ENCODE data around the gene RGS16. TPM values are rescaled to one million over a fixed set of nuclear protein-coding genes. Genes with fewer than 3 reads are reported as not detected.

Gene RGS16
- total and polyA plus RNA-seq, 2 experiments from 2014 or later = 7.3 to 7.6 TPM

DNA sequence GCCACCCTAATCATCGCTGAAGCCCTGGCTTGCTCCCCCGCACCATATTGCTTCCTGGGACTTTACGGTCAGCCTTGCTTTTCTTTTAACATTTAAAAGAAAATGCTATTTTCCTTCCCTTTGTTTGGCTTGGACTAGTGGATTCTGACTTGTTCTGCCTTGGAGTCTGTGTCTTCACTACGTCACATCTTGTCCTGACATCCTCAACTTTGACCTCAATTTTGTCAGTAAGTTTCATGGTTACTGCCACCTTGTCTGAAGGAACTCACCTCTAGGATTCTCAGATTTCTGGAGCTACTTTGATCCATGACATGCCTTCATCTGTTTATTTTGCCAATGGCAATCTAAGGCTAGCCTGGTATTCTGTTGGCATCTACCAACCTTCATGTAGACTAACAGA is 19.4 kb downstream of the RGS16 start:
- Histone ChIP-seq H3K36me3 (replicated peaks; ENCODE audit: insufficient read depth, low read depth) (no peaks in the 10 kb centered on the region), H3K4me1 (ENCODE audit: insufficient read depth) (peaks cover 2% of the 10 kb centered on the region), H3K4me2 (no peak overlapping the region), H3K27me3 (no peaks in the 10 kb centered on the region), H3K27ac (no peak overlapping the region), H3K9me3 (ENCODE audit: low read depth) (no peaks in the 10 kb centered on the region), H2AFZ (no peak overlapping the region), H3K79me2 (no peaks in the 10 kb centered on the region), H3K4me3 (no peak overlapping the region), H3K9me2 (replicated peaks; ENCODE audit: insufficient read depth) (no peaks in the 10 kb centered on the region), H4K20me1 (ENCODE audit: insufficient read depth, poor library complexity, severe bottlenecking) (no peaks in the 10 kb centered on the region)
- TF ChIP-seq EZH2 (IDR thresholded peaks at IDR 0.05; ENCODE audit: borderline replicate concordance) = no peak
- no peak for DNase-seq (ENCODE audit: low spot score)
- whole genome bisulfite sequencing (ENCODE audit: low lambda C conversion rate, missing lambda C conversion rate) = 99% methylated on average over 4 of the region's 4 CpGs

DNA sequence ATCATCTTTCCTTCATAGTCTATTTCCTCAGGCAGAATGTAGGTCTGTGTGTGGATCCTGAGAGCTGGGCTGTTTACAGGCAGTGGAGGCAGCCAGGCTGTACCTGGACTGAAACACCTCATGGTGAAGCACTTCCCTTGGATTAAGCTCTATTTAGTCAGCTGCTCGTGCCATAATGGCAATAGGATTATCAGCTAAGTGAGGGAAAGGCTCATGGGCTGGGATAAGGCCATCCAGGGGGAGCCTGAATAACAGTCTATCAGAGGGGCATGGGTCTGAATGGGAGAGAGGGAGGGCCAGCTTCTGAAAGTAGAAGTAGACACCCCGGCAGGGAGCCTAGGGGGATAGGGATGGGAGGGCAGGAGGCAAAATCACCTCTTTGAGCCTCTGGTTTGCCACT is 23.5 kb downstream of the RGS16 start:
- no peak overlapping the region for H2AFZ ChIP-seq
- H3K27me3 ChIP-seq = no peaks in the 10 kb centered on the region
- H3K4me2 ChIP-seq = no peak overlapping the region
- peaks cover 8% of the 10 kb centered on the region for H3K4me1 ChIP-seq (ENCODE audit: insufficient read depth)
- no peaks in the 10 kb centered on the region for H3K9me2 ChIP-seq (replicated peaks; ENCODE audit: insufficient read depth)
- no peaks in the 10 kb centered on the region for H3K79me2 ChIP-seq
- WGBS (ENCODE audit: low lambda C conversion rate, missing lambda C conversion rate) = 95% methylated on average over 2 of the region's 2 CpGs
- H3K9me3 ChIP-seq (ENCODE audit: low read depth) = no peaks in the 10 kb centered on the region
- DNase-seq (ENCODE audit: low spot score) = no peak
- H4K20me1 ChIP-seq (ENCODE audit: insufficient read depth, poor library complexity, severe bottlenecking) = no peaks in the 10 kb centered on the region
- no peak overlapping the region for H3K27ac ChIP-seq
- no peaks in the 10 kb centered on the region for H3K36me3 ChIP-seq (replicated peaks; ENCODE audit: insufficient read depth, low read depth)
- no peak overlapping the region for H3K4me3 ChIP-seq
- no peak for TF ChIP-seq EZH2 (IDR thresholded peaks at IDR 0.05; ENCODE audit: borderline replicate concordance)
- TF ChIP-seq, protein P1, sequence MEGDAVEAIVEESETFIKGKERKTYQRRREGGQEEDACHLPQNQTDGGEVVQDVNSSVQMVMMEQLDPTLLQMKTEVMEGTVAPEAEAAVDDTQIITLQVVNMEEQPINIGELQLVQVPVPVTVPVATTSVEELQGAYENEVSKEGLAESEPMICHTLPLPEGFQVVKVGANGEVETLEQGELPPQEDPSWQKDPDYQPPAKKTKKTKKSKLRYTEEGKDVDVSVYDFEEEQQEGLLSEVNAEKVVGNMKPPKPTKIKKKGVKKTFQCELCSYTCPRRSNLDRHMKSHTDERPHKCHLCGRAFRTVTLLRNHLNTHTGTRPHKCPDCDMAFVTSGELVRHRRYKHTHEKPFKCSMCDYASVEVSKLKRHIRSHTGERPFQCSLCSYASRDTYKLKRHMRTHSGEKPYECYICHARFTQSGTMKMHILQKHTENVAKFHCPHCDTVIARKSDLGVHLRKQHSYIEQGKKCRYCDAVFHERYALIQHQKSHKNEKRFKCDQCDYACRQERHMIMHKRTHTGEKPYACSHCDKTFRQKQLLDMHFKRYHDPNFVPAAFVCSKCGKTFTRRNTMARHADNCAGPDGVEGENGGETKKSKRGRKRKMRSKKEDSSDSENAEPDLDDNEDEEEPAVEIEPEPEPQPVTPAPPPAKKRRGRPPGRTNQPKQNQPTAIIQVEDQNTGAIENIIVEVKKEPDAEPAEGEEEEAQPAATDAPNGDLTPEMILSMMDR (IDR thresholded peaks at IDR 0.05; ENCODE audit: poor library complexity) = no peak
- no peak for TF ChIP-seq EZH2phosphoT487 (IDR thresholded peaks at IDR 0.05; ENCODE audit: low read depth, severe bottlenecking, unreplicated experiment)

DNA sequence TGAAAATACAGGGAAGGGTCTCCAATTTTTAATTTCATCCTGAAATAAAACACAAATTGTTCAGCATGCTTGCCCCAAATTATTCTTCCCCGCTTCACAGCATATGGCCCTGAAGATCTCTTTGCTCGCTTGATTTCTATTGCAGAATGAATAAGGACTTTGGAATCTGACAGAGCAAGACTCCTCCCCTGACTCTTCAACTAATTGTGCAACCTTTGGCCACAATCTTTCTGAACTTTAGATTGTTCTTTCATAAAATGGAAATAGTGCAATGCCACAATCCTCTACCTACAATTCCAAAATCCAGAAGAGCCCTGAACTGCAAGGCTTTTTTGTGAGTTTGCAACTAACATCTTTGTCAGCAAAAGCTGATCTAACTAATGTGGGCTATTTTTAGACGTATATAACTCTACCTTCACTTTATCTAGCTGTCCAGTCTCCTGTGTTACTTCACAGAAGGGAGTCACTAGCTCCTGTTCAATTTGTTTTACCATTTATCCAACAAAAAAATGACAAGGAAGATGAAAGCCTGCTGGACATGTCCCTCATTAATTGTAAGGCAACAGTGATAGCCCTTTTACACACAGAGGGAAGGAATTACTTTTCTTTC is 28.5 kb downstream of the RGS16 start:
- Histone ChIP-seq H3K27ac (peak overlapping the region; percentile 63), H3K9me3 (ENCODE audit: low read depth) (no peaks in the 10 kb centered on the region), H4K20me1 (ENCODE audit: insufficient read depth, poor library complexity, severe bottlenecking) (no peaks in the 10 kb centered on the region), H3K4me1 (ENCODE audit: insufficient read depth) (peaks cover 15% of the 10 kb centered on the region), H3K4me3 (no peak overlapping the region), H3K36me3 (replicated peaks; ENCODE audit: insufficient read depth, low read depth) (no peaks in the 10 kb centered on the region), H3K4me2 (peak overlapping the region; percentile 27), H3K79me2 (no peaks in the 10 kb centered on the region), H3K27me3 (no peaks in the 10 kb centered on the region), H3K9me2 (replicated peaks; ENCODE audit: insufficient read depth) (no peaks in the 10 kb centered on the region), H2AFZ (no peak overlapping the region)
- 56% methylated on average over 3 of the region's 3 CpGs for WGBS (ENCODE audit: low lambda C conversion rate, missing lambda C conversion rate)
- TF ChIP-seq EZH2phosphoT487 (IDR thresholded peaks at IDR 0.05; ENCODE audit: low read depth, severe bottlenecking, unreplicated experiment) (no peak), EZH2 (IDR thresholded peaks at IDR 0.05; ENCODE audit: borderline replicate concordance) (no peak)
- TF ChIP-seq, protein P1 (IDR thresholded peaks at IDR 0.05; ENCODE audit: poor library complexity) = no peak
- peak; percentile 63 for DNase-seq (ENCODE audit: low spot score)

DNA sequence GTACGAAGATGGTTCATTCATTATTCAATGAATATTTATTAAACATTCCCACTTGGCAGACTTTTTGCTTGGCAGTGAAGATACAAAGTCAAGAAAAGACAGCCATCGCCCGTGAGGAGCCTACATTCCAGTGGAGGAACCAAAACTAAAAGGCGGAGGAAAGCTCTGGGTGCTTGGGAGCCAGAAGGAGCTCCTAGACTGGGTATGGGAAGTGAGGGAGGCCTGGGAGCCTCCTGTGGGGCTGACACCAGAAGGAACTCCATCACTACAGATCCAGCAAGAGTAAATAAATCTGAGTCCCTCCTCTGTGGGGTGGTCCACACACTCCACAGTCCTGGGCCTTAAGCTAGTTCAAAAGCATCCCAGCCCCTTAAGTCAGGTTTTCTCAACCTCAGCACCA is 30.0 kb downstream of the RGS16 start:
- Histone ChIP-seq H3K9me3 (ENCODE audit: low read depth) (no peaks in the 10 kb centered on the region), H3K27me3 (no peaks in the 10 kb centered on the region), H2AFZ (no peak overlapping the region), H3K79me2 (no peaks in the 10 kb centered on the region), H3K9me2 (replicated peaks; ENCODE audit: insufficient read depth) (no peaks in the 10 kb centered on the region), H3K4me1 (ENCODE audit: insufficient read depth) (peaks cover 15% of the 10 kb centered on the region), H3K4me3 (no peak overlapping the region), H3K4me2 (no peak overlapping the region), H3K36me3 (replicated peaks; ENCODE audit: insufficient read depth, low read depth) (no peaks in the 10 kb centered on the region), H4K20me1 (ENCODE audit: insufficient read depth, poor library complexity, severe bottlenecking) (no peaks in the 10 kb centered on the region), H3K27ac (no peak overlapping the region)
- TF ChIP-seq EZH2phosphoT487 (IDR thresholded peaks at IDR 0.05; ENCODE audit: low read depth, severe bottlenecking, unreplicated experiment) = no peak
- no peak for TF ChIP-seq EZH2 (IDR thresholded peaks at IDR 0.05; ENCODE audit: borderline replicate concordance)
- TF ChIP-seq, protein P1 (IDR thresholded peaks at IDR 0.05; ENCODE audit: poor library complexity) = no peak
- DNase-seq (ENCODE audit: low spot score) = no peak
- 94% methylated on average over 4 of the region's 4 CpGs for WGBS (ENCODE audit: low lambda C conversion rate, missing lambda C conversion rate)
